NCI-H345 (cell line): ENCODE data around the gene NARS2.
"Not testable (repeated sequence)": the region's sequence is repeated elsewhere in the genome, so short reads cannot be mapped to it uniquely, and the experiment has no call there.

Experiments used
- DNase-seq: peaks from one replicate; lab custom pipeline; 2025; lab: John Stamatoyannopoulos, UW

The NARS2 gene

GRCh38 chr11:78574386-78575381 lies at the start of gene NARS2:
TSS of gene NARS2 (minus strand) at chr11:78574864. CDS start at chr11:78574488, 376 bp downstream.
- DNase-seq: peak; percentile 98

- DNase-seq: no peak
Observed at GRCh38 chr11:78622666-78623065, 48.0 kb upstream of the NARS2 start.

GRCh38 chr11:78620159-78620558 lies 45.5 kb upstream of the NARS2 start:
- DNase-seq: no peak

- no peak for DNase-seq
Observed at GRCh38 chr11:78615724-78616123, 41.1 kb upstream of the NARS2 start.

- no peak for DNase-seq
Observed at GRCh38 chr11:78613378-78613813, 38.7 kb upstream of the NARS2 start.

DNA sequence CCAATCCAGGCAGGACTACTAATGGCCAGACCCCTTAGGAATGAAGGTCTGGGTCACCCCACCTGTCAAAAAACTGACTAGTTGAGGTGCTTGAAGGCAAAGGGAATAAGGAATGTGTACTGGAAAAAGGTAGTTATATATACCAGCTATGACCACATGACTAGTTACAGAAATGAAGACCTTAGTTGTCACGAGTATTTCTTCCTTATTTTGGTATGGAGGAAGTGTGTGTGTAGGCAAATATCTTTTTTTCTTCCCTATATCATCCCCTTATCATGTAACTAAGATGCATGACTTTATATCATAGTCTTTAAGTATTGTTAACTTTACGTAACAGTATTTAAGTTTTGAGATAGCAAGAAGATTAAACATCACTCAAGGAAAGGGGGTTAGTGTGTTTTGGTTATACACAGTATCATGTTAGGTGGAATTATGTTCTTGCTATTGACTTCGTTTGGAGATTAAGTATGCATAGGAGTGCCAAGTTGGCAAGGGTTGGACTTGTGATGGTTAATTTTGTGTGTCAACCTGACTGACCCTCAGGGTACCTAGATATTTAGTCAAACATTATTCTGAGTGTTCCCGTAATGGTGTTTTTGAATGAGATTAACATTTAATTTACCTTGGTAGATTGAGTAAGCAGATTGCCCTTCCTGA lies 38.2 kb upstream of the NARS2 start:
- DNase-seq: no peak

- not testable (repeated sequence) for DNase-seq
Observed at GRCh38 chr11:78609321-78609720, 34.7 kb upstream of the NARS2 start.

- DNase-seq: no peak
Observed at GRCh38 chr11:78607696-78608095, 33.0 kb upstream of the NARS2 start.

DNA sequence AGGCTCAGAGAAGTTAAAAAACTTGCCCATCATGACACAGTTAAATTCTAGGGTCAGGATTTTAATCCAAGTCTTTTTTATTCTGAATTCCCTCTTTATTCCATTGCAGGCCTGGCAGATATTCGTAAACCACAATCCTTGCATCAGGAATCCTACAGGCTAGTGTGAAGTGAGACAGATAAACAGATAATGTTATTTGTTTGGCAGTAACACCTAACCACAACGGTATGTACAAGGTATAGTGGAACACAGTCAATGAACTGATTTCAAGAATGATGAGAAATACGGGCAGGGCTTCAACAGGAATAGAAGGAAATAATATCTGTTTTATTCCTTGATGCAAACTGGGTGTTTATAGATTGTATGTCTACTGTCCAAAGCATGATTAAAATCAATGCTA lies 32.0 kb upstream of the NARS2 start:
- DNase-seq: no peak

DNA sequence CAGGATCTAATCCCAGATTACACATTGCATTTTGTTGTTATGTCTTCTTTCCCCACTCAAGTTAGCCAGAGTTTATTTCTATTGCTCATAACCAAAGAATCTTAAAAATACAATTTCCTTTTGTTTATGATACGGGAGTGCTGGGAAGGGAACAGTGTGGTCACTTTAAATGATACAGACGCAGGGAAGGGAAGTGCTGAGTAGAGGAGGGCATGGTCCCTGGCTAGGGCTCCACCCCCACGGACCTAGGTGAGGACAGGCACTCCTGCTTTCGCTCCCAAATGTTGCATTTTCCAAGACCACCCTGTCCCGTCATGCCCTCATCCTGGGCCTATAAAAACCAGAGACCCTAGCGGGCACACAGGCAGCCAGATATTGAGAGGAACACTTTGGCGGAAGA lies 30.6 kb upstream of the NARS2 start:
- DNase-seq: no peak

- DNase-seq: no peak
Observed at GRCh38 chr11:78603792-78604191, 29.1 kb upstream of the NARS2 start.

GRCh38 chr11:78602771-78603170 lies 28.1 kb upstream of the NARS2 start:
- DNase-seq: not testable (repeated sequence)

GRCh38 chr11:78601066-78601465 lies 26.4 kb upstream of the NARS2 start:
- DNase-seq: not testable (repeated sequence)

GRCh38 chr11:78597579-78597978 lies 22.9 kb upstream of the NARS2 start:
- not testable (repeated sequence) for DNase-seq

GRCh38 chr11:78595436-78596130 lies 20.9 kb upstream of the NARS2 start:
- no peak for DNase-seq

DNA sequence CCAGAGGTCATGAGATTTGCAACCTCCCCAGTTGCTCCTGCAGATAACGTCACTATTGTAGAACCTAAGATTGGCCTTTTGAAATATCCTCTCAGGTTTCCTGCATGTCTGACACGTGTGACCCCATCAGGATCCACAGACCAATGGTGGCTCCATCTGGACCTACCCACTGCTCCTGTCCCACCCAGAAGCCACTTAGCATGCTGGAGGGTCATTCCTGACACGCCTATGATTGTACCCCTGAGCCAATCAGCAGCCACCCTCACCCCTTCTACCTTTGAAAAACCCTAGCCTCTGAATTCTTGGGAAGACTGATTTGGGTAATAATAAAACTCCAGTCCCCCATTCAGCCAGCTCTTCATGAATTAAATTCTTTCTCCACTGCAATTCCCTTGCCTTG lies 20.1 kb upstream of the NARS2 start:
- DNase-seq: no peak

GRCh38 chr11:78588517-78588916 lies 13.9 kb upstream of the NARS2 start:
- no peak for DNase-seq

- DNase-seq: no peak
Observed at GRCh38 chr11:78587446-78587845, 12.8 kb upstream of the NARS2 start.

DNA sequence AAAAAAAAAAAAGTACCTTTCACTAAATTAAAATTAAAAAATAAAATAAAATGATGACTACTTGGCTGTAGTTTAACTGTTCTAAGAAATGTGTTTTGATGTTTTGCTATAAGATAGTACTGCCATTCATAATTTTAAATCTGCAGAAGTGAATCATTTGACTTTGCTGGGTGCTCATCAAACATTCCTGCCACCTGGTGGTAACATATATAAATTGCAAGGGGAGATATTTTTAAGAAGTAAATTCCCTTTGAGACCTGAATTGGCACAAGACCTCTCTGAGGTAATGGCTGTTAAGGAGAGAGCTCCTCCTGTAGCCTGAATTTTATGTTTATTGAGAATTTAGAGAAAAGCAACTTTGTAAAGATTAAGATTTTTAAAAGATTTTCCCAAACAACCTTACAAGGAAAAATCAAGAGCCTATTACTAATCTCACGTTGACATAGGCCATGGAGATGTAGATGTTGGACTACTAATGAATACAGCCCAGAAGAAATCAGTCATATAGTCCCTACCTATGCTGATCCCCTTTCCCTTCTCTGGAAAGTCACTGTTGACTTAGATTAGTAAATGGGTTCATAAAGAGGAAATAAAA lies 11.9 kb upstream of the NARS2 start:
- no peak for DNase-seq

- DNase-seq: no peak
Observed at GRCh38 chr11:78583889-78584288, 9.2 kb upstream of the NARS2 start.

GRCh38 chr11:78577495-78577894 lies 2.8 kb upstream of the NARS2 start:
- DNase-seq: no peak

GRCh38 chr11:78576549-78577097 lies 2.0 kb upstream of the NARS2 start:
- DNase-seq: peak; percentile 91
